ENCODE results near the gene HAGH. TPM values are rescaled to one million over a fixed set of nuclear protein-coding genes. Genes with fewer than 3 reads are reported as not detected.

HAGH gene
- total and polyA plus RNA-seq, 9 of the 15 experiments (the other 6 are each of a cell fraction or from before 2014, with no cell fraction given): 0.46 to 35.1 (median 16.8) TPM

DNA sequence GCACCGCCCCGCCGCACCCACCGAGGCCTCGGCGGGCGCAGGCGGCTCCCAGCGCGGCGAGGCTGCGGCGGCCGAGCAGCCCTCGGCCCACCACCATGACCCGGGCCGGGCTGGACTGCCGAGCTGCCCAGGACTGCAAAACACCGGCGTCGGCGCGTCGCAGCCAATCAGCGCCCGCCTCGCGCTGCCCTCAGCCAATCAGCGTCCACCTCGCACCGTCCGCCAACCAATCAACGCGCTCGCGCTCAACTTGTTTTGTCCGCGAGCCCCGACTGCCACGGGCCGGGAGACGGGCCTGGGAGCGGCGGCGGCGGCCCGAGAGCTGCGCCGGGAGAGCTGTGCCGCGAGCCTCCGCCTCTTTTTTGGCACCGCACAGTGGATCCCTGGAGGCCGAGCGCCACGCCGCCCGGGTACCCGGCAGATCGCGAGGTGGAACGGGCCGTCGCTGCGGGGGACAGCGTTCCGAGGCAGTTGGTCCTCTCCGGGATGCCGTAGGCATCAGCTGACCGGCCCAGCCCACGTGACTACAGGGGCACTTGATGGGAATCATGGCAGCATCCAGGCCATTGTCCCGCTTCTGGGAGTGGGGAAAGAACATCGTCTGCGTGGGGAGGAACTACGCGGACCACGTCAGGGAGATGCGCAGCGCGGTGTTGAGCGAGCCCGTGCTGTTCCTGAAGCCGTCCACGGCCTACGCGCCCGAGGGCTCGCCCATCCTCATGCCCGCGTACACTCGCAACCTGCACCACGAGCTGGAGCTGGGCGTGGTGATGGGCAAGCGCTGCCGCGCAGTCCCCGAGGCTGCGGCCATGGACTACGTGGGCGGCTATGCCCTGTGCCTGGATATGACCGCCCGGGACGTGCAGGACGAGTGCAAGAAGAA, at the start of gene HAGH, which contains the start of gene FAHD1 (continued):
- TF ChIP-seq, protein P1, sequence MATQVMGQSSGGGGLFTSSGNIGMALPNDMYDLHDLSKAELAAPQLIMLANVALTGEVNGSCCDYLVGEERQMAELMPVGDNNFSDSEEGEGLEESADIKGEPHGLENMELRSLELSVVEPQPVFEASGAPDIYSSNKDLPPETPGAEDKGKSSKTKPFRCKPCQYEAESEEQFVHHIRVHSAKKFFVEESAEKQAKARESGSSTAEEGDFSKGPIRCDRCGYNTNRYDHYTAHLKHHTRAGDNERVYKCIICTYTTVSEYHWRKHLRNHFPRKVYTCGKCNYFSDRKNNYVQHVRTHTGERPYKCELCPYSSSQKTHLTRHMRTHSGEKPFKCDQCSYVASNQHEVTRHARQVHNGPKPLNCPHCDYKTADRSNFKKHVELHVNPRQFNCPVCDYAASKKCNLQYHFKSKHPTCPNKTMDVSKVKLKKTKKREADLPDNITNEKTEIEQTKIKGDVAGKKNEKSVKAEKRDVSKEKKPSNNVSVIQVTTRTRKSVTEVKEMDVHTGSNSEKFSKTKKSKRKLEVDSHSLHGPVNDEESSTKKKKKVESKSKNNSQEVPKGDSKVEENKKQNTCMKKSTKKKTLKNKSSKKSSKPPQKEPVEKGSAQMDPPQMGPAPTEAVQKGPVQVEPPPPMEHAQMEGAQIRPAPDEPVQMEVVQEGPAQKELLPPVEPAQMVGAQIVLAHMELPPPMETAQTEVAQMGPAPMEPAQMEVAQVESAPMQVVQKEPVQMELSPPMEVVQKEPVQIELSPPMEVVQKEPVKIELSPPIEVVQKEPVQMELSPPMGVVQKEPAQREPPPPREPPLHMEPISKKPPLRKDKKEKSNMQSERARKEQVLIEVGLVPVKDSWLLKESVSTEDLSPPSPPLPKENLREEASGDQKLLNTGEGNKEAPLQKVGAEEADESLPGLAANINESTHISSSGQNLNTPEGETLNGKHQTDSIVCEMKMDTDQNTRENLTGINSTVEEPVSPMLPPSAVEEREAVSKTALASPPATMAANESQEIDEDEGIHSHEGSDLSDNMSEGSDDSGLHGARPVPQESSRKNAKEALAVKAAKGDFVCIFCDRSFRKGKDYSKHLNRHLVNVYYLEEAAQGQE (IDR thresholded peaks at IDR 0.05; ENCODE audit: borderline replicate concordance): peak; percentile 94
- TF ChIP-seq, protein P1 (CRISPR knock-in tag; IDR thresholded peaks at IDR 0.05; ENCODE audit: low read depth): 0 out of 2 replicates have a peak, but pooled peaks have one; percentile 53
- TF ChIP-seq WHSC1 (IDR thresholded peaks at IDR 0.05; ENCODE audit: low read length) (no peak), ZNF778 (CRISPR knock-in tag; IDR thresholded peaks at IDR 0.05) (no peak), LARP7 (IDR thresholded peaks at IDR 0.05) (peak; percentile 45; the same call in 1 of the 2 replicates), ZBED1 (IDR thresholded peaks at IDR 0.05) (peak; percentile 39; the same call in 1 of the 2 replicates), ARNT (IDR thresholded peaks at IDR 0.05) (no peak), DPF2 (IDR thresholded peaks at IDR 0.05) (no peak), CEBPG (CRISPR knock-in tag; IDR thresholded peaks at IDR 0.05) (0 out of 2 replicates have a peak, but pooled peaks have one; percentile 35), CEBPG (tag; conservative IDR thresholded peaks at IDR 0.05 in 1 of 2, IDR thresholded peaks at IDR 0.05 in 1 of 2) (no peak), SOX6 (IDR thresholded peaks at IDR 0.05) (0 out of 2 replicates have a peak, but pooled peaks have one; percentile 49), NFYB (IDR thresholded peaks at IDR 0.05; ENCODE audit: extremely low read depth, insufficient read length) (peak; percentile 88)
- TF ChIP-seq, protein P2, sequence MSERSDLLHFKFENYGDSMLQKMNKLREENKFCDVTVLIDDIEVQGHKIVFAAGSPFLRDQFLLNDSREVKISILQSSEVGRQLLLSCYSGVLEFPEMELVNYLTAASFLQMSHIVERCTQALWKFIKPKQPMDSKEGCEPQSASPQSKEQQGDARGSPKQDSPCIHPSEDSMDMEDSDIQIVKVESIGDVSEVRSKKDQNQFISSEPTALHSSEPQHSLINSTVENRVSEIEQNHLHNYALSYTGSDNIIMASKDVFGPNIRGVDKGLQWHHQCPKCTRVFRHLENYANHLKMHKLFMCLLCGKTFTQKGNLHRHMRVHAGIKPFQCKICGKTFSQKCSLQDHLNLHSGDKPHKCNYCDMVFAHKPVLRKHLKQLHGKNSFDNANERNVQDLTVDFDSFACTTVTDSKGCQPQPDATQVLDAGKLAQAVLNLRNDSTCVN (CRISPR knock-in tag; IDR thresholded peaks at IDR 0.05): no peak
- TF ChIP-seq, protein P3, sequence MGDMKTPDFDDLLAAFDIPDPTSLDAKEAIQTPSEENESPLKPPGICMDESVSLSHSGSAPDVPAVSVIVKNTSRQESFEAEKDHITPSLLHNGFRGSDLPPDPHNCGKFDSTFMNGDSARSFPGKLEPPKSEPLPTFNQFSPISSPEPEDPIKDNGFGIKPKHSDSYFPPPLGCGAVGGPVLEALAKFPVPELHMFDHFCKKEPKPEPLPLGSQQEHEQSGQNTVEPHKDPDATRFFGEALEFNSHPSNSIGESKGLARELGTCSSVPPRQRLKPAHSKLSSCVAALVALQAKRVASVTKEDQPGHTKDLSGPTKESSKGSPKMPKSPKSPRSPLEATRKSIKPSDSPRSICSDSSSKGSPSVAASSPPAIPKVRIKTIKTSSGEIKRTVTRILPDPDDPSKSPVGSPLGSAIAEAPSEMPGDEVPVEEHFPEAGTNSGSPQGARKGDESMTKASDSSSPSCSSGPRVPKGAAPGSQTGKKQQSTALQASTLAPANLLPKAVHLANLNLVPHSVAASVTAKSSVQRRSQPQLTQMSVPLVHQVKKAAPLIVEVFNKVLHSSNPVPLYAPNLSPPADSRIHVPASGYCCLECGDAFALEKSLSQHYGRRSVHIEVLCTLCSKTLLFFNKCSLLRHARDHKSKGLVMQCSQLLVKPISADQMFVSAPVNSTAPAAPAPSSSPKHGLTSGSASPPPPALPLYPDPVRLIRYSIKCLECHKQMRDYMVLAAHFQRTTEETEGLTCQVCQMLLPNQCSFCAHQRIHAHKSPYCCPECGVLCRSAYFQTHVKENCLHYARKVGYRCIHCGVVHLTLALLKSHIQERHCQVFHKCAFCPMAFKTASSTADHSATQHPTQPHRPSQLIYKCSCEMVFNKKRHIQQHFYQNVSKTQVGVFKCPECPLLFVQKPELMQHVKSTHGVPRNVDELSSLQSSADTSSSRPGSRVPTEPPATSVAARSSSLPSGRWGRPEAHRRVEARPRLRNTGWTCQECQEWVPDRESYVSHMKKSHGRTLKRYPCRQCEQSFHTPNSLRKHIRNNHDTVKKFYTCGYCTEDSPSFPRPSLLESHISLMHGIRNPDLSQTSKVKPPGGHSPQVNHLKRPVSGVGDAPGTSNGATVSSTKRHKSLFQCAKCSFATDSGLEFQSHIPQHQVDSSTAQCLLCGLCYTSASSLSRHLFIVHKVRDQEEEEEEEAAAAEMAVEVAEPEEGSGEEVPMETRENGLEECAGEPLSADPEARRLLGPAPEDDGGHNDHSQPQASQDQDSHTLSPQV (IDR thresholded peaks at IDR 0.05): no peak

Data from K562 (cell line).